CD14-positive monocyte (primary cell): ENCODE results near the gene FANCC. TPM values are rescaled to one million over a fixed set of nuclear protein-coding genes. Genes with fewer than 3 reads are reported as not detected.

Source experiments
- DNase-seq, 3 donors: peaks; one replicate each; pipeline ENCODE4 v3.0.0-alpha.2; 2011 to 2022
- H2AFZ ChIP-seq: 2 replicates; pipeline ENCODE4 v1.6.0; 2012; ENCODE audit warnings: mild to moderate bottlenecking, low read depth, low read length, inconsistent platforms; ENCODE audit not compliant: insufficient read depth, poor library complexity, severe bottlenecking
- H3K27ac ChIP-seq, 2 donors: 1 replicate in 1 of 2; 2 replicates in 1 of 2; pipeline ENCODE4 v1.5.1; 2012 to 2013; ENCODE audit warnings: low read length in 2 of 2, control low read depth in 1 of 2, inconsistent platforms in 1 of 2, low read depth in 1 of 2, mild to moderate bottlenecking in 1 of 2
- H3K27me3 ChIP-seq, 2 donors: one replicate each; pipeline versions ENCODE4 v1.6.0 to v1.6.1; 2011 to 2013; ENCODE audit warnings: low read length in 2 of 2; ENCODE audit not compliant: control insufficient read depth in 2 of 2, insufficient read depth in 2 of 2
- H3K36me3 ChIP-seq, 2 donors: replicated peaks in 1 of 2; 1 replicate in 1 of 2; 2 replicates in 1 of 2; pipeline versions ENCODE4 v1.5.1 to v1.6.1; 2012 to 2013; ENCODE audit warnings: low read length in 2 of 2, control low read depth in 1 of 2, inconsistent platforms in 1 of 2, mild to moderate bottlenecking in 1 of 2; ENCODE audit not compliant: insufficient read depth in 2 of 2, control insufficient read depth in 1 of 2
- H3K4me1 ChIP-seq, 2 donors: 1 replicate in 1 of 2; 2 replicates in 1 of 2; pipeline versions ENCODE4 v1.5.1 to v1.6.1; 2012 to 2013; ENCODE audit warnings: low read length in 2 of 2, control low read depth in 1 of 2, inconsistent platforms in 1 of 2, mild to moderate bottlenecking in 1 of 2, moderate library complexity in 1 of 2; ENCODE audit not compliant: insufficient read depth in 2 of 2, control insufficient read depth in 1 of 2
- H3K4me2 ChIP-seq: replicated peaks from 2 replicates; pipeline ENCODE3; 2012; ENCODE audit warnings: low read length, moderate library complexity, mild to moderate bottlenecking; ENCODE audit not compliant: poor library complexity, severe bottlenecking; ENCODE audit errors: extremely low read depth
- H3K4me3 ChIP-seq, 3 experiments: fragments of 200-600 bp in 1 of 3; sonication (generic) in 1 of 3; replicated peaks in 1 of 3; 1 replicate in 2 of 3; 2 replicates in 1 of 3; pipeline ENCODE4 v1.5.1; 2011 to 2013; ENCODE audit warnings: low read length in 3 of 3, mild to moderate bottlenecking in 3 of 3, control low read depth in 2 of 3, low read depth in 2 of 3, inconsistent platforms in 1 of 3, moderate library complexity in 1 of 3
- H3K79me2 ChIP-seq: 2 replicates; pipeline ENCODE4 v1.6.0; 2012; ENCODE audit warnings: mild to moderate bottlenecking, control low read depth, inconsistent platforms, low read length, moderate library complexity; ENCODE audit not compliant: insufficient read depth
- H3K9ac ChIP-seq: 2 replicates; pipeline ENCODE4 v1.6.0; 2017; ENCODE audit warnings: low read length, mild to moderate bottlenecking; ENCODE audit not compliant: insufficient read depth, poor library complexity, severe bottlenecking
- H3K9me3 ChIP-seq, 2 donors: replicated peaks in 1 of 2; 1 replicate in 1 of 2; 2 replicates in 1 of 2; pipeline versions ENCODE4 v1.5.1 to v1.6.1; 2012 to 2013; ENCODE audit warnings: low read length in 2 of 2, control low read depth in 1 of 2; ENCODE audit not compliant: control insufficient read depth in 1 of 2, insufficient read depth in 1 of 2
- H4K20me1 ChIP-seq: 2 replicates; pipeline ENCODE4 v1.6.0; 2012; ENCODE audit warnings: mild to moderate bottlenecking, low read length, control low read depth, moderate library complexity; ENCODE audit not compliant: insufficient read depth
- H3K27ac Mint-ChIP-seq, 7 donors: one replicate each; pipeline ENCODE4 v1.8.0; 2020; ENCODE audit warnings: mild to moderate bottlenecking in 7 of 7, mixed read lengths in 7 of 7, moderate library complexity in 6 of 7, inconsistent platforms in 2 of 7
- H3K27me3 Mint-ChIP-seq, 3 donors: one replicate each; pipeline ENCODE4 v1.8.0; 2021 to 2022; ENCODE audit warnings: low read depth in 3 of 3, mild to moderate bottlenecking in 3 of 3, mixed read lengths in 3 of 3, moderate library complexity in 3 of 3, inconsistent platforms in 1 of 3
- H3K36me3 Mint-ChIP-seq, 2 donors: one replicate each; pipeline ENCODE4 v1.8.0; 2020; ENCODE audit warnings: mixed read lengths in 2 of 2, inconsistent platforms in 1 of 2, mild to moderate bottlenecking in 1 of 2
- H3K4me1 Mint-ChIP-seq: one replicate; pipeline ENCODE4 v1.8.0; 2020; ENCODE audit warnings: mild to moderate bottlenecking, mixed read lengths
- H3K4me3 Mint-ChIP-seq, 2 donors: one replicate each; pipeline ENCODE4 v1.8.0; 2020; ENCODE audit warnings: mild to moderate bottlenecking in 2 of 2, mixed read lengths in 2 of 2, moderate library complexity in 1 of 2
- H3K9me3 Mint-ChIP-seq, 7 donors: one replicate each; pipeline ENCODE4 v1.8.0; 2020 to 2022; ENCODE audit warnings: mixed read lengths in 7 of 7, mild to moderate bottlenecking in 6 of 7, moderate library complexity in 6 of 7, inconsistent platforms in 2 of 7
- CTCF ChIP-seq: fragments of 200-600 bp; IDR thresholded peaks from one replicate; pipeline ENCODE4 v1.8.0; 2022; ENCODE audit warnings: antibody characterized with exemption, mild to moderate bottlenecking
- WGBS: methylation state at CpG from one replicate; pipeline ENCODE4 v1.1.5; 2013; ENCODE audit warnings: missing lambda C conversion rate; ENCODE audit not compliant: insufficient coverage; 5-methylcytosine and 5-hydroxymethylcytosine counted together
- intact Hi-C, 2 donors: fragments of 100-400 bp; cut with micrococcal nuclease; formaldehyde crosslinking; loops; one replicate each; pipeline versions ENCODE4 v1.15.0 to v1.15.1; 2023
- polyA plus RNA-seq, 3 donors: library from polyadenylated mRNA; depleted of rRNA in 1 of 3; unstranded in 2 of 3; stranded (reverse) in 1 of 3; fragments of 300-500 nt in 2 of 3; fragments of >200 nt in 1 of 3; fragmentation: Illumina TruSeq in 2 of 3; gene quantifications; 1 replicate in 2 of 3; 2 replicates in 1 of 3; pipeline ENCODE4 v1.2.3, GENCODE V29; 2012 to 2021

FANCC gene
- polyA plus RNA-seq, 3 donors, result 1.2 to 2.2 (median 1.5) TPM

GRCh38 chr9:95082401-95083084 lies 235.0 kb downstream of the FANCC start:
- Mint-ChIP-seq H3K9me3 (no peaks in the 10 kb centered on the region), H3K4me1 (no peaks in the 10 kb centered on the region), H3K36me3 (peaks cover 6 to 18% of the 10 kb centered on the region in 2 donors), H3K27me3 (no peaks in the 10 kb centered on the region), H3K4me3 (no peak overlapping the region), H3K27ac (no peak overlapping the region)
- H3K4me2 ChIP-seq, result no peak overlapping the region
- H3K27ac ChIP-seq, result no peak overlapping the region
- no peak for DNase-seq
- H3K9me3 ChIP-seq, result no peaks in the 10 kb centered on the region
- intact Hi-C loops, result no loop called here
- no peak overlapping the region for H3K4me3 ChIP-seq
- no peaks in the 10 kb centered on the region for H3K27me3 ChIP-seq
- no peaks in the 10 kb centered on the region for H3K4me1 ChIP-seq
- no peak for TF ChIP-seq CTCF
- H4K20me1 ChIP-seq, result no peaks in the 10 kb centered on the region
- WGBS, result 95% methylated on average over 10 of the region's 18 CpGs
- H2AFZ ChIP-seq, result no peak overlapping the region
- no peaks in the 10 kb centered on the region for H3K79me2 ChIP-seq
- peaks cover 0 to 3% of the 10 kb centered on the region in 2 donors for H3K36me3 ChIP-seq
- H3K9ac ChIP-seq, result no peak overlapping the region

- Histone ChIP-seq H3K27me3 (no peaks in the 10 kb centered on the region), H3K9ac (no peak overlapping the region), H3K4me2 (no peak overlapping the region), H3K4me3 (no peak overlapping the region), H3K4me1 (no peaks in the 10 kb centered on the region), H3K9me3 (no peaks in the 10 kb centered on the region), H3K79me2 (no peaks in the 10 kb centered on the region), H4K20me1 (no peaks in the 10 kb centered on the region), H2AFZ (no peak overlapping the region), H3K36me3 (peaks cover 0 to 3% of the 10 kb centered on the region in 2 donors), H3K27ac (no peak overlapping the region)
- Mint-ChIP-seq H3K9me3 (no peaks in the 10 kb centered on the region), H3K4me1 (no peaks in the 10 kb centered on the region), H3K36me3 (peaks cover 6 to 18% of the 10 kb centered on the region in 2 donors), H3K4me3 (no peak overlapping the region), H3K27ac (no peak overlapping the region), H3K27me3 (no peaks in the 10 kb centered on the region)
- intact Hi-C loops, result no loop called here
- WGBS, result 96% methylated on average over 19 of the region's 19 CpGs
- no peak for DNase-seq
- TF ChIP-seq CTCF, result no peak
These were observed 235.5 kb downstream of the FANCC start for GRCh38 chr9:95081998-95082397.
